HCT116 (cell line): ENCODE measurements around the gene LRFN4. TPM values are rescaled to one million over a fixed set of nuclear protein-coding genes. Genes with fewer than 3 reads are reported as not detected.

ENCODE experiments used
- ATAC-seq: fragments of 200-7000 bp; cut with Tn5 transposase; 2 replicates; pipeline ENCODE4 v1.9.1; 2020; ENCODE audit warnings: mild to moderate bottlenecking, moderate library complexity
- BruUV-seq: library from RNA; stranded (reverse); fragments of 400-500 nt; replicated peaks from 2 replicates; lab custom pipeline; 2021; lab: Mats Ljungman, UMichigan
- CTCF ChIA-PET: fragments of 300-600 bp; sonication (Branson Sonifier 250); formaldehyde crosslinking; loops from one replicate; lab custom pipeline; 2021; ENCODE audit warnings: antibody characterized with exemption; lab: Charles Lee
- POLR2A ChIA-PET: fragments of 300-600, 350-600 bp; sonication (Branson Sonifier 250); formaldehyde crosslinking; loops from one replicate; lab custom pipeline; 2021; ENCODE audit warnings: antibody characterized with exemption; lab: Charles Lee
- RAD21 ChIA-PET, 2 experiments: fragments of 300-600 bp; sonication (Branson Sonifier 250); formaldehyde crosslinking; loops; one replicate each; lab custom pipeline; 2023; ENCODE audit warnings: low total read pairs in 2 of 2; ENCODE audit not compliant: uncharacterized antibody in 2 of 2, unreplicated experiment in 2 of 2, low non-redundant PET in 1 of 2; lab: Charles Lee
- DNase-seq: peaks from one replicate; pipeline ENCODE4 v3.0.0-alpha.2; 2010; ENCODE audit warnings: low read depth, low spot score
- H2AFZ ChIP-seq: fragments of 200-600 bp; shearing (Covaris generic), sonication (generic); 2 replicates; pipeline ENCODE4 v1.6.1; 2017; ENCODE audit warnings: low read depth, mixed run types, mixed read lengths, antibody characterized with exemption, low read length; ENCODE audit not compliant: poor library complexity, severe bottlenecking
- H3K27ac ChIP-seq: 2 replicates; pipeline ENCODE4 v1.5.1; 2012; ENCODE audit warnings: low read depth, low read length
- H3K27me3 ChIP-seq: fragments of 200-600 bp; sonication (generic); 2 replicates; pipeline ENCODE4 v1.6.1; 2016; ENCODE audit warnings: mixed run types, low read length, mixed read lengths; ENCODE audit not compliant: insufficient read depth
- H3K36me3 ChIP-seq, 2 experiments: fragments of 200-500 bp in 1 of 2; fragments of 200-600 bp in 1 of 2; sonication (Bioruptor generic) in 1 of 2; sonication (generic) in 1 of 2; 2 replicates each; pipeline versions ENCODE4 v1.5.1 to v1.6.1; 2014 to 2016; ENCODE audit warnings: low read length in 2 of 2, inconsistent platforms in 1 of 2, mixed read lengths in 1 of 2, mixed run types in 1 of 2; ENCODE audit not compliant: insufficient read depth in 2 of 2, control insufficient read depth in 1 of 2
- H3K4me1 ChIP-seq, 2 experiments: fragments of 200-600 bp in 1 of 2; sonication (generic) in 1 of 2; 2 replicates each; pipeline versions ENCODE4 v1.5.1 to v1.6.1; 2012 to 2017; ENCODE audit warnings: low read length in 2 of 2, inconsistent platforms in 1 of 2, mild to moderate bottlenecking in 1 of 2, mixed read lengths in 1 of 2, mixed run types in 1 of 2, moderate library complexity in 1 of 2; ENCODE audit not compliant: insufficient read depth in 2 of 2, control insufficient read depth in 1 of 2
- H3K4me2 ChIP-seq: fragments of 200-600 bp; sonication (generic); 2 replicates; pipeline ENCODE4 v1.6.1; 2017; ENCODE audit warnings: mixed run types, low read length, mixed read lengths
- H3K4me3 ChIP-seq, 2 experiments: fragments of 200-600 bp in 1 of 2; sonication (generic) in 1 of 2; replicated peaks in 1 of 2; 2 replicates each; pipeline ENCODE4 v1.5.1; 2011 to 2016; ENCODE audit warnings: low read length in 2 of 2, control low read depth in 1 of 2, low read depth in 1 of 2, mild to moderate bottlenecking in 1 of 2, mixed read lengths in 1 of 2, mixed run types in 1 of 2
- H3K79me2 ChIP-seq: fragments of 200-600 bp; sonication (generic); 2 replicates; pipeline ENCODE4 v1.6.1; 2017; ENCODE audit warnings: mild to moderate bottlenecking, mixed run types, low read length, moderate library complexity, mixed read lengths; ENCODE audit not compliant: insufficient read depth
- H3K9ac ChIP-seq: fragments of 200-600 bp; sonication (generic); 2 replicates; pipeline ENCODE4 v1.6.1; 2016; ENCODE audit warnings: low read length, mixed read lengths
- H3K9me2 ChIP-seq: fragments of 200-600 bp; sonication (generic), shearing (Covaris generic); 2 replicates; pipeline ENCODE4 v1.6.1; 2017; ENCODE audit warnings: mixed run types, mild to moderate bottlenecking, moderate library complexity; ENCODE audit not compliant: insufficient read depth
- H3K9me3 ChIP-seq, 2 experiments: fragments of 200-500 bp in 1 of 2; fragments of 200-600 bp in 1 of 2; sonication (Bioruptor generic) in 1 of 2; sonication (generic) in 1 of 2; 2 replicates each; pipeline ENCODE4 v1.6.1; 2014 to 2017; ENCODE audit warnings: low read length in 2 of 2, mixed read lengths in 2 of 2, inconsistent platforms in 1 of 2, low read depth in 1 of 2, mild to moderate bottlenecking in 1 of 2, mixed run types in 1 of 2, moderate library complexity in 1 of 2; ENCODE audit not compliant: control insufficient read depth in 1 of 2, insufficient read depth in 1 of 2
- H4K20me1 ChIP-seq: fragments of 200-600 bp; sonication (generic), shearing (Covaris generic); 2 replicates; pipeline ENCODE4 v1.6.1; 2017; ENCODE audit warnings: mixed run types, mild to moderate bottlenecking, moderate library complexity; ENCODE audit not compliant: insufficient read depth
- CBX3 ChIP-seq: IDR thresholded peaks from 2 replicates; pipeline ENCODE4 v1.6.1; 2012; ENCODE audit warnings: low read depth
- CEBPB ChIP-seq: IDR thresholded peaks from 2 replicates; pipeline ENCODE4 v1.6.1; 2012; ENCODE audit warnings: low read depth
- EGR1 ChIP-seq: IDR thresholded peaks from 2 replicates; pipeline ENCODE4 v1.6.1; 2012; ENCODE audit warnings: low read depth
- EZH2 ChIP-seq: fragments of 200-600 bp; sonication (generic); IDR thresholded peaks from 2 replicates; pipeline ENCODE4 v1.6.1; 2017; ENCODE audit warnings: antibody characterized with exemption, mixed run types
- FOSL1 ChIP-seq: IDR thresholded peaks from 2 replicates; pipeline ENCODE4 v1.6.1; 2012; ENCODE audit warnings: low read depth
- POLR2AphosphoS5 ChIP-seq: IDR thresholded peaks from 2 replicates; pipeline ENCODE4 v1.6.1; 2011; ENCODE audit warnings: mild to moderate bottlenecking, low read depth, low read length, moderate library complexity
- RAD21 ChIP-seq: IDR thresholded peaks from 2 replicates; pipeline ENCODE4 v1.6.1; 2012; ENCODE audit warnings: low read depth, mild to moderate bottlenecking
- SIN3A ChIP-seq: IDR thresholded peaks from 2 replicates; pipeline ENCODE4 v1.6.1; 2012; ENCODE audit warnings: low read depth
- SP1 ChIP-seq: IDR thresholded peaks from 2 replicates; pipeline ENCODE4 v1.6.1; 2012; ENCODE audit warnings: low read depth
- TCF7L2 ChIP-seq: IDR thresholded peaks from 2 replicates; pipeline ENCODE4 v1.7.0; 2011; ENCODE audit warnings: borderline replicate concordance, inconsistent platforms; ENCODE audit not compliant: insufficient read depth, insufficient read length; ENCODE audit errors: extremely low read depth
- intact Hi-C: fragments of 100-400 bp; cut with micrococcal nuclease; formaldehyde crosslinking; loops from 2 replicates; pipeline ENCODE4 v1.10.0; 2022
- total RNA-seq: library from RNA; stranded (reverse); gene quantifications from one replicate; pipeline ENCODE4 v1.2.1, GENCODE V29; 2021; ENCODE audit not compliant: unreplicated experiment
- TF ChIP-seq, protein P1 (sequence below), 3 experiments: fragments of 200-600 bp in 1 of 3; sonication (generic) in 1 of 3; IDR thresholded peaks in 2 of 3; conservative IDR thresholded peaks in 1 of 3; 2 replicates each; pipeline ENCODE4 v1.5.1; 2012 to 2017; ENCODE audit warnings: low read depth in 2 of 3, low read length in 2 of 3, antibody characterized with exemption in 1 of 3, borderline replicate concordance in 1 of 3, control low read depth in 1 of 3, mild to moderate bottlenecking in 1 of 3, mixed read lengths in 1 of 3, mixed run types in 1 of 3, moderate library complexity in 1 of 3; ENCODE audit not compliant: insufficient read depth in 1 of 3
- TF ChIP-seq, protein P2 (sequence below): IDR thresholded peaks from 2 replicates; pipeline ENCODE4 v1.6.1; 2012
- TF ChIP-seq, protein P3 (sequence below): IDR thresholded peaks from 2 replicates; pipeline ENCODE4 v1.6.1; 2011; ENCODE audit warnings: mild to moderate bottlenecking, low read length, moderate library complexity; ENCODE audit not compliant: insufficient replicate concordance; ENCODE audit errors: extremely low read depth

LRFN4 gene
- total RNA-seq, 1 experiment from 2014 or later = 55.4 TPM

DNA sequence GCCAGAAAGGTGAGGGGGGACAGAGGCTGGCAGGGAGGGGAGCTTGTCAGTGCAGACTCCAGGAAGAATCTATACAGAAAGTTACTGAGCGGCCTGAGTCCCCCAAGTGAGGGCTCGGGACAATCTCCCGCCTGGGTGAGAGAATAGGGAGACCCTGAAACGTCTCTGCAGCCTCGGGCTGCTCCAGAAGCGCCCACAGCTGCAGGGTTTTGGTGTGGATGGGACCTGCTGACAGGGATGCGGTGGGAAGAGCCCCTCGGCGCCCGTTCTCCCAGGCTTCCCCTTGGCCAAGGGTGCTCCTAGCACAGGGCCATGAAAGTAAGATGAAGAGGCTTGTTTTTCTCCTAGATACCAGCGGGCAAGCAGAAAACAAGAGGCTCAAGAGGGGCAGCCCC lies 14.4 kb upstream of the LRFN4 start:
- ATAC-seq (no peak), DNase-seq (no peak)
- intact Hi-C loops = loop anchor here (5.0 kb wide), 1 partner anchor 135 kb away; the partner anchor contains the start of gene C11orf86
- H3K9ac ChIP-seq = peak overlapping the region; percentile 90
- H2AFZ ChIP-seq = no peak overlapping the region
- TF ChIP-seq, protein P1, sequence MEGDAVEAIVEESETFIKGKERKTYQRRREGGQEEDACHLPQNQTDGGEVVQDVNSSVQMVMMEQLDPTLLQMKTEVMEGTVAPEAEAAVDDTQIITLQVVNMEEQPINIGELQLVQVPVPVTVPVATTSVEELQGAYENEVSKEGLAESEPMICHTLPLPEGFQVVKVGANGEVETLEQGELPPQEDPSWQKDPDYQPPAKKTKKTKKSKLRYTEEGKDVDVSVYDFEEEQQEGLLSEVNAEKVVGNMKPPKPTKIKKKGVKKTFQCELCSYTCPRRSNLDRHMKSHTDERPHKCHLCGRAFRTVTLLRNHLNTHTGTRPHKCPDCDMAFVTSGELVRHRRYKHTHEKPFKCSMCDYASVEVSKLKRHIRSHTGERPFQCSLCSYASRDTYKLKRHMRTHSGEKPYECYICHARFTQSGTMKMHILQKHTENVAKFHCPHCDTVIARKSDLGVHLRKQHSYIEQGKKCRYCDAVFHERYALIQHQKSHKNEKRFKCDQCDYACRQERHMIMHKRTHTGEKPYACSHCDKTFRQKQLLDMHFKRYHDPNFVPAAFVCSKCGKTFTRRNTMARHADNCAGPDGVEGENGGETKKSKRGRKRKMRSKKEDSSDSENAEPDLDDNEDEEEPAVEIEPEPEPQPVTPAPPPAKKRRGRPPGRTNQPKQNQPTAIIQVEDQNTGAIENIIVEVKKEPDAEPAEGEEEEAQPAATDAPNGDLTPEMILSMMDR (IDR thresholded peaks at IDR 0.05 in 2 of 3, conservative IDR thresholded peaks at IDR 0.05 in 1 of 3; ENCODE audit: borderline replicate concordance in 1 of 3, insufficient read depth in 1 of 3, low read depth in 2 of 3, low read length in 2 of 3) = no peak
- H3K4me2 ChIP-seq = peak overlapping the region; percentile 82
- H4K20me1 ChIP-seq = peaks cover 3% of the 10 kb centered on the region; the same call in 1 of the 2 replicates
- peak overlapping the region; percentile 96 for H3K27ac ChIP-seq
- H3K9me2 ChIP-seq = no peaks in the 10 kb centered on the region
- BruUV-seq = no TSS peak
- ChIA-PET POLR2A (interaction anchor here (1.7 kb wide), 1 partner anchor 13 kb away, joined by 7 read pairs; no protein-coding TSS in a partner anchor), RAD21 (no interaction called here), CTCF (interaction anchor here (0.9 to 1.4 kb wide), 5 partner anchors 41 to 164 kb away, joined by 3 to 4 read pairs (median 4); partner anchors contain the start of gene C11orf86)
- no peaks in the 10 kb centered on the region for H3K9me3 ChIP-seq
- H3K4me3 ChIP-seq = peak overlapping the region; percentile 86 to 91
- H3K27me3 ChIP-seq = no peaks in the 10 kb centered on the region
- H3K36me3 ChIP-seq = peaks cover 15 to 17% of the 10 kb centered on the region in 2 experiments
- peaks cover 55% of the 10 kb centered on the region for H3K79me2 ChIP-seq
- peaks cover 7 to 20% of the 10 kb centered on the region in 2 experiments; a peak in 3 of 4 replicates for H3K4me1 ChIP-seq

GRCh38 chr11:66842896-66843775 lies 13.7 kb upstream of the LRFN4 start, which contains the start of gene RCE1:
Gene RCE1, plus strand, starts transcription at chr11:66843441. Its CDS starts 15 bp downstream, at chr11:66843456.
- DNase-seq (peak; percentile 65), ATAC-seq (peak; percentile 86)
- Histone ChIP-seq H3K4me1 (peaks cover 7 to 20% of the 10 kb centered on the region in 2 experiments; a peak in 3 of 4 replicates), H3K27me3 (no peaks in the 10 kb centered on the region), H2AFZ (no peak within 1 kb of the TSS), H3K4me2 (peak within 1 kb of the TSS; percentile 82), H3K27ac (peak within 1 kb of the TSS; percentile 96), H3K4me3 (peak within 1 kb of the TSS; percentile 86 to 91), H3K9me3 (no peaks in the 10 kb centered on the region), H4K20me1 (peaks cover 3% of the 10 kb centered on the region; the same call in 1 of the 2 replicates), H3K9ac (peak within 1 kb of the TSS; percentile 90), H3K9me2 (no peaks in the 10 kb centered on the region), H3K36me3 (peaks cover 15 to 21% of the 10 kb centered on the region in 2 experiments), H3K79me2 (peaks cover 55% of the 10 kb centered on the region)
- POLR2A ChIA-PET = interaction anchor here (0.6 to 1.7 kb wide), 4 partner anchors 8 to 274 kb away, joined by 3 to 7 read pairs (median 4); partner anchors contain the start of gene RBM4B
- CTCF ChIA-PET = interaction anchor here (0.9 to 1.8 kb wide), 7 partner anchors 9 to 457 kb away, joined by 3 to 9 read pairs (median 4); no protein-coding TSS in a partner anchor
- RAD21 ChIA-PET = no interaction called here
- no TSS peak for BruUV-seq
- intact Hi-C loops = loop anchor here (5.0 kb wide), 1 partner anchor 134 kb away; the partner anchor contains the start of gene C11orf86
- TF ChIP-seq SIN3A (peak; percentile 91), SP1 (peak; percentile 80), CBX3 (no peak), EGR1 (peak; percentile 77), EZH2 (no peak), FOSL1 (no peak), CEBPB (no peak), RAD21 (no peak), TCF7L2 (peak; percentile 43), POLR2AphosphoS5 (peak; percentile 89)
- TF ChIP-seq, protein P2, sequence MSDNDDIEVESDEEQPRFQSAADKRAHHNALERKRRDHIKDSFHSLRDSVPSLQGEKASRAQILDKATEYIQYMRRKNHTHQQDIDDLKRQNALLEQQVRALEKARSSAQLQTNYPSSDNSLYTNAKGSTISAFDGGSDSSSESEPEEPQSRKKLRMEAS = peak; percentile 76
- TF ChIP-seq, protein P3, sequence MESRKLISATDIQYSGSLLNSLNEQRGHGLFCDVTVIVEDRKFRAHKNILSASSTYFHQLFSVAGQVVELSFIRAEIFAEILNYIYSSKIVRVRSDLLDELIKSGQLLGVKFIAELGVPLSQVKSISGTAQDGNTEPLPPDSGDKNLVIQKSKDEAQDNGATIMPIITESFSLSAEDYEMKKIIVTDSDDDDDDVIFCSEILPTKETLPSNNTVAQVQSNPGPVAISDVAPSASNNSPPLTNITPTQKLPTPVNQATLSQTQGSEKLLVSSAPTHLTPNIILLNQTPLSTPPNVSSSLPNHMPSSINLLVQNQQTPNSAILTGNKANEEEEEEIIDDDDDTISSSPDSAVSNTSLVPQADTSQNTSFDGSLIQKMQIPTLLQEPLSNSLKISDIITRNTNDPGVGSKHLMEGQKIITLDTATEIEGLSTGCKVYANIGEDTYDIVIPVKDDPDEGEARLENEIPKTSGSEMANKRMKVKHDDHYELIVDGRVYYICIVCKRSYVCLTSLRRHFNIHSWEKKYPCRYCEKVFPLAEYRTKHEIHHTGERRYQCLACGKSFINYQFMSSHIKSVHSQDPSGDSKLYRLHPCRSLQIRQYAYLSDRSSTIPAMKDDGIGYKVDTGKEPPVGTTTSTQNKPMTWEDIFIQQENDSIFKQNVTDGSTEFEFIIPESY = no peak
